ENCODE measurements around the gene KCNK4.
"Not testable (repeated sequence)": the region's sequence is repeated elsewhere in the genome, so short reads cannot be mapped to it uniquely, and the experiment has no call there.

Gene KCNK4

GRCh38 chr11:64291262-64291751 lies at the start of gene KCNK4:
Gene KCNK4 (plus strand): TSS chr11:64291302. CDS start chr11:64293019, 1,717 bp downstream.
- DNase-seq: no peak

GRCh38 chr11:64241491-64242374 lies 49.4 kb upstream of the KCNK4 start:
- DNase-seq: no peak

GRCh38 chr11:64243236-64243854 lies 47.8 kb upstream of the KCNK4 start:
- DNase-seq: no peak

GRCh38 chr11:64244107-64244506 lies 47.0 kb upstream of the KCNK4 start:
- DNase-seq: no peak

GRCh38 chr11:64244966-64245365 lies 46.1 kb upstream of the KCNK4 start:
- DNase-seq: no peak

GRCh38 chr11:64245401-64245796 lies 45.7 kb upstream of the KCNK4 start:
- DNase-seq: peak; percentile 50

GRCh38 chr11:64245797-64246620 lies 45.1 kb upstream of the KCNK4 start:
- DNase-seq: peak; percentile 69

- not testable (repeated sequence) for DNase-seq
These were observed 44.6 kb upstream of the KCNK4 start for GRCh38 chr11:64246621-64246870.

GRCh38 chr11:64246871-64247728 lies 44.0 kb upstream of the KCNK4 start, which contains the start of gene PPP1R14B:
Gene PPP1R14B (minus strand): TSS chr11:64246943. CDS start chr11:64246673, 270 bp downstream.
- DNase-seq: peak; percentile 72

- DNase-seq: no peak
These were observed 43.2 kb upstream of the KCNK4 start for GRCh38 chr11:64247729-64248531.

- DNase-seq: no peak
These were observed 42.5 kb upstream of the KCNK4 start for GRCh38 chr11:64248578-64248977.

GRCh38 chr11:64249038-64249437 lies 42.1 kb upstream of the KCNK4 start:
- no peak for DNase-seq

- no peak for DNase-seq
These were observed 41.3 kb upstream of the KCNK4 start for GRCh38 chr11:64249563-64250414.

- no peak for DNase-seq
These were observed 40.6 kb upstream of the KCNK4 start for GRCh38 chr11:64250415-64251015.

- DNase-seq: peak; percentile 65
These were observed 39.9 kb upstream of the KCNK4 start, which contains the start of gene PLCB3 for GRCh38 chr11:64251016-64251752. Gene PLCB3 (plus strand): TSS chr11:64251530. CDS start chr11:64251650, 120 bp downstream.

- no peak for DNase-seq
These were observed 39.4 kb upstream of the KCNK4 start for GRCh38 chr11:64251753-64252002.

GRCh38 chr11:64252003-64252872 lies 38.9 kb upstream of the KCNK4 start:
- DNase-seq: no peak

- no peak for DNase-seq
These were observed 38.1 kb upstream of the KCNK4 start for GRCh38 chr11:64253043-64253442.
